ENCODE data around the gene IRS1. TPM values are rescaled to one million over a fixed set of nuclear protein-coding genes. Genes with fewer than 3 reads are reported as not detected.

IRS1 gene
- polyA plus RNA-seq, 5 donors, result 30.0 to 40.5 (median 33.3) TPM

- peak; percentile 84 to 87 for DNase-seq
These were observed 8.0 kb downstream of the IRS1 start for GRCh38 chr2:226791487-226792081.

- peak in 1 of 2 donors; percentile 74 for DNase-seq
These were observed 8.5 kb downstream of the IRS1 start for GRCh38 chr2:226791056-226791486.

DNA sequence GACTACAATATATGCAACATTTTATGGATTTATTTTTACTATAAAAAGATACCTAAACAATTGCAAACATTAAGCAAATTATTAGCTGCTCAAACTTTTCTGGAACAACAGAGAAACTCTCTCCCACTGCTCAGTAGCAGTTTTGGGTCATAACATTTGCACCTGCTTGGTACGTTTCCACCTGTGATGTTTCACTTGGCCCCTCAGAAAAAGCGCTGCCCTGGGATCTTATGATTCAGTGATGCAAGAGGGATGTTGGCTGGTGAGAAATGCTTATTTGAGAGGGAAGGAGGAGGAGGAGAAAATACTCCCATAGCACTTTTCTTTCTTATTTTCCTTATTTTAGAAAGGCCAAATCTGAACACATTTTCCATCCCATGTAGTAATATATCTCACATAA lies 9.2 kb downstream of the IRS1 start:
- no peak for DNase-seq

GRCh38 chr2:226790011-226790410 lies 9.6 kb downstream of the IRS1 start:
- DNase-seq, result no peak

- DNase-seq, result no peak
These were observed 10.6 kb downstream of the IRS1 start for GRCh38 chr2:226788881-226789490.

DNA sequence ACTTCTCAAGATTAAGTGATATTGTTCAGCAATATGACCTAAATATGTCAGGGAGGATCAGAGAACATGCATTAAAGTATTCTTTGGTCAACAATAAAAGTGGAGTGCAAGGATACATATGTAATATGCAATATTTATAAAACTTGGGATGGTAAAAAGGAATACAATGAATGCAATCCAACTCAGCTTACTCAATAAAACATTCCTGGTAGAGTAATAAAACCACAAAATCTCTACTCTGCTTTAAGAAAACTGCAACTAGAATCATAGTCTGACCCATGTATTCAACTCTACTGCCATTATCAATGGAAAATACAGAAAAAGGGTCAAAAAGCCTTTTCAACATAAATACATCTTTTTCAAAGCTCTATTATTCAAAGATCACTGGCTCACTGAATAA lies 11.6 kb downstream of the IRS1 start:
- no peak for DNase-seq

GRCh38 chr2:226783885-226784284 lies 15.7 kb downstream of the IRS1 start:
- no peak for DNase-seq

DNA sequence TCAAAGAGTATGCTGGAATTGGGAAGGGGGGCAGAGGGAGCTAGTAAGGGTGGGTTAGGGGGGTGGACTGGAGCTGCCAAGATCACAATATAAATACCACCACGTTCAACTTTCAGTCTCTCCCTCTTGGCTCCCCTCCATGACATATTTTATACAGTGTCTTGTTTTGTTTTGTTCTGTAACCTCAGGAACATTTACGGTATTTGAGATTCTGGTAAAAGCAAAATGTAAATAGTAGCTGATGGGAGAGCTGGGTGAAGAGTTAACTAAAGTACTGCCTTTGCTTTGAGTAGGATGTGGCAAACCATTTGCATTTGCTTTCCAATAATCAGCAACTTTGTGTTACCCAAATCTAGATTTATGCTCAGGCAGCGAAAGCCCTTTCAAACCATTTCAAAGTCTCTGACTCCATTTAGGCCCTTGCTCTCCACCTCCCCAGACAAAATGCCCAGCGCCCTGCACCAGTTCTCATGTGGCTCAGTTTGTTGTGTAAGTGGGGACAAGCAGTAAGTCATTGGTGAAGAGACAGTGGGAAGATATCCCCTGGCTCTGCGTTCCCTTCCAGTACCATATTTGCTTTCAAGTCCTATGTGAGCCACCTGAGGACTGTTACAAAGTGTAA lies 17.4 kb downstream of the IRS1 start:
- DNase-seq, result peak in 1 of 2 donors; percentile 58

GRCh38 chr2:226780431-226780830 lies 19.2 kb downstream of the IRS1 start:
- DNase-seq, result no peak

- no peak for DNase-seq
These were observed 22.0 kb downstream of the IRS1 start for GRCh38 chr2:226777611-226778010.

- no peak for DNase-seq
These were observed 23.5 kb downstream of the IRS1 start for GRCh38 chr2:226776104-226776503.

DNA sequence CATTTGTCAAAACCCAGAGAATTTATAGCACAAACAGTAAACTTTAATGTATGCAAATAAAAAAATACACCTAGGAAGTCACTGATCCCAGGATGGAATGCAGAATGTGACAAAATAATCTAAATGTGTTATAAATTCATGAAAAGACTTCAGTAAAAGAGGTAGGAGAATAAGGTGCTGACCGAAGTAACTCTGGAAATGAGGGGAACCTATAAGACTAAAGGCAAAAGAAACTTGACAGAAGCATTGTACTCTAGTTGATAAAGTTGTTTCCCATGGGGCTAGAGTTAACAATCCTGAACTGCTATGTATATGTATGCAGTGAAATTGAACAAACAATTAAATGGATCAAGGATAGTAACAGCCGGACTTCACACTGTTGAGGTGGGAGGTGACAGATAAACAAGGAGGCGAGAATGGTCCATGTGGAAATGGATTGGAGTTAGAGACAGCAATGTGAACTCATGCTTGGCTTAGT lies 24.5 kb downstream of the IRS1 start:
- DNase-seq, result no peak

DNA sequence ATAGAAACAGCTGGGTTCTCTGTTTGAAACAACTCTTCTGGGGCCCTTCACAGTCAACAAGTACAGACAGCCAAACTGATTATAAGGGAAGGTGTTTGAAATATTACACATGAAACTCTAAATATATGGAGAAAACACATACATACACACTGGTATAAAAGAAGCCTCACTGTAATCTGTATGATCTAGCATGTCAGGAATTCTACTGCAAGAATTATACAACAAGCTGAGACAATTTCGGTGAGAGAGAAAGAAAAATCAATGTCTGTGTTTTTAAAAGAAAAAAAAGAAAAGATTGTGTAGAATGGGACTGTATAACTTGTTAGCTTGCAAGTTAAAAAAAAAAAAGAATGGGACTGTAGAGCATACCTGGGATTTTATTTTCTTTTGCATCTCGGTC lies 26.3 kb downstream of the IRS1 start:
- no peak for DNase-seq

DNA sequence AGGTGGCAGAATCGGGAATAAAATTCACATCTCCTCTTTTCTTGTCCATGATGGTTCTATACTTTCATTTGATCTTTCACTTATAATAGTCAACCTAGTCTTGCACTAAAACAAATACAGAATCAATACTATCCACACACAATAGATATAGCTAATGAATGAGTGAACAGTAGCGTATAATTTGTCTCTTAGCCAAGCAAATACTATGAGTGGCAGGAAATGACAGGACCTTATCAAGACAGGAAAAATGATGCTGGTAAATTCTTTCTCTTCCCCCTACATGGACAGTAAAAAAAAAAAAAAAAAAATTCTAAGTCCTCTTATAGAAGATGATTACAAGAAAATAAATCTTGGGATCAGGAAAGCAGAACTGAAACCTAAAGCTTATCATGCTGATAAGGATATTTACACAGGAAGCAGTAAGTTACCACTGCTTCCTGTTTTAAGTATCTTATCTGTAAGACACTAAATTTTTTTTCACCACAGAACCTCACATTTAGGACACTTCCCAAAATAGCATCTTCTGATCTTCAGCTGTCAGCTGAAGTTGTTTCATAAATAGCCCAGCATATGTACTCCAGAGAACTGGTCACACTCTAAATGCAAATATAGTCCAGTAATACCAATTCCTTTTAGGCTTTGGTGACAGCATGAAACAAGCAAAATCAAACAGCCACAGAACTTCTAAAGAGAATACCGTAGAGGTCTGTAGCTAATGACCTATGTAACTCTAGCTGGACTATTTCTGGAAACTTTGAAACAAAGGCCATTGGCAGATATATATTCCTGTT lies 27.0 kb downstream of the IRS1 start:
- DNase-seq, result no peak

GRCh38 chr2:226771067-226771466 lies 28.6 kb downstream of the IRS1 start:
- no peak for DNase-seq

GRCh38 chr2:226767056-226767813 lies 32.4 kb downstream of the IRS1 start:
- no peak for DNase-seq

- DNase-seq, result no peak
These were observed 33.1 kb downstream of the IRS1 start for GRCh38 chr2:226766352-226767055.

- no peak for DNase-seq
These were observed 36.3 kb downstream of the IRS1 start for GRCh38 chr2:226763320-226763719.

GRCh38 chr2:226761195-226761583 lies 38.4 kb downstream of the IRS1 start:
- DNase-seq, result no peak

DNA sequence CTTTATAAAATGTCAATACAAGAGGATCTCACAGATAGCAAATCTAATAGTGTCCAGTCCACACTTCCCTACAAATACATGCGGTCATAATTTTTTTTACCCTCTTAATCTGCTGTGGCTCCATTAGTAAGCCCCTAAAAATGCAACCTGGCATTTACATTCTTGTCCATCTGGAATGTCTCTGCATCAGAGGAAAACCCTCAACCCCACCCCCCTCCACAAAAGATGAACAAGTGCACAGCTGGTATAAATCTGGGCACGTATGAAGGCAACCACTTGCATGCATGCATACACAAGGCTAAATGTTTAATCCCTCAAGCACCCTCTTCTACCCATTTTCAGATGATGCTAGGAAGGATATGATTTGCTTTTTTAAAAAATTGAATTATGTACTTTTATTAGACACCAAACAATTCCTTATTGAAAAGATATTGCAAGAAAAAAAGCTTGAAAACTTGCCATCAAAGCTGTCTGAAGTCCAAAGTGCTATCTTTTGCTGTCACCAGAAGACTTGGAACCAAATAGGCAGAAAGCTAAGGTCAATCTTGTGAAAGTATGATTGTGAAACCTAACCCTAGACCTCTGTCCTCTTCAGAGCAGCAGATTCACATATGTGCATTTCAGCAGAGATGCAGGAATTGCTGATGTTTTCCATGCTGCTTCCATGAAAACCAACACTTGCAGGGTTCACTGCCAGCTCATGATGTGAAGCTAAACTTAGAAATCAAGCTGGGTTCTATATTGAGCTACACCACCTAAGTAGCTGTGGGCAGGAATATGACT lies 39.0 kb downstream of the IRS1 start:
- DNase-seq, result peak; percentile 72 to 73

Data from right lung (tissue), 5 donors.